ENCODE measurements around the gene PHC2.

GRCh38 chr1:33424205-33424604 lies 6.7 kb downstream of the PHC2 start:
- TF ChIP-seq ZNF8 (CRISPR knock-in tag; IDR thresholded peaks at IDR 0.05), result no peak
- TF ChIP-seq TCF4 (CRISPR knock-in tag; IDR thresholded peaks at IDR 0.05; ENCODE audit: borderline replicate concordance), result no peak
